ENCODE data around the gene MFAP2.
"Not testable (repeated sequence)": the region's sequence is repeated elsewhere in the genome, so short reads cannot be mapped to it uniquely, and the experiment has no call there.

The MFAP2 gene

DNA sequence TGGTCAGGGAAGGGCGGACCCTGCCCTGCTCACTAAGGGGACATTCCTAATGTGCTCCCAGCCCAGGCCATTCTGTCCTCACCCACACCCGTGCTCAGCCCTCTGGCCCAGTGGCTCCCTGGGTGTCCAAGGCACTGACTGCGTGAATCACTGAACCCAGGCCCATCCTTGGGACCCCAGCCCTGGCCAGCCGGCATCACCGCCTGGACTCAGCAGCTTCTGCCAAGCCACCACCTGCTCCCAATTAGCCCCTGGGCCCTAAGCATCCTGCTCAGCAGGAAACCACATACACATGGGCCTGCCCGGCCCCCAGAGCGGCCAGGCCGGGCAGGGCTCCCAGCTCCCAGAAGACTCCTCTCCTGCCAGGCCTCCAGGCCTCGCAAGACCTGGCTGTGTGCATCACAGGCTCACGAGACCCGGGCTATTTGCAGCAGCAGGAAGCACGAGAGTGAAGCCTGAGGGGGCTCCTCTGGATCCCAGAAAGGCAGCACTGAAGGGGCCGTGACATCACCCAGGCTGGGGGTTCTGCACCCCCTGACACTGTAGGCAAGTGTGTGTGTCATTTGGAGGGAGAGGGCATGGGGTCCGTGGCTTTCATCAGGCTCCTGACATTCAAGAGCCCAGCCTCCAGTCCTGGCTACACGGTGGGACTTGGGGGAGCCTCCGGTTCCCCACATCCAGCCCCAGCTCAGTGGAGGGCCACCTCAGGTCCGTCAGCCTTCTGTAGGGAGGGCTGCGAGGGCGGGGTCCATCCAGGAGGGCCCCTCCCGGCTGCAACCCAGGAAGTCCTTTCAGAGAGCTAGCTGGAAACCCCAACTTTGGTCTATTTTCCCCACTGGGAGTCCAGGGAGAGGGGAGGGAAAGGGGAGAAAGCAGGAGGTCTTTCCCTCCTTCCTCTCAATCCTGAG, 1.6 kb downstream of the MFAP2 start:
- no peak for DNase-seq

DNA sequence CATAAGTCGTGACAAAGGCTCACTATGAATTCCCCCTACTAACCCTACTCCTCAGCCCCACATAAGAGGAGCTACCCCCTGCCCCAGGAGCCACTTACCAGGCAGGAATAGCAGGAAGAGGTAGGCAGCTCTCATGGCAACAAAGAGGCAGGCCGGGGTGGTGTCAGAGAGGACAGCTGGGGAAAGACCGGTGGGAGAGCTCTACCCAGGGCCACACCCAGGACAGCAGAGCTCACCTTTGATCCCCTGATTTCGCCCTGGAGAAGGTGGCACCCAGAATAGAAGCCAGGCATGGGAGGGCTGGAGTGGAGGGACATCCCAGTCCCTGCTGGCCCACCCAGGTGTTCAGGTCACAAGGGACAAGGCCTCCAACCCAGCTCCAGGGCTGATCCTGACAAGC, 2.3 kb downstream of the MFAP2 start:
- DNase-seq, result no peak

DNA sequence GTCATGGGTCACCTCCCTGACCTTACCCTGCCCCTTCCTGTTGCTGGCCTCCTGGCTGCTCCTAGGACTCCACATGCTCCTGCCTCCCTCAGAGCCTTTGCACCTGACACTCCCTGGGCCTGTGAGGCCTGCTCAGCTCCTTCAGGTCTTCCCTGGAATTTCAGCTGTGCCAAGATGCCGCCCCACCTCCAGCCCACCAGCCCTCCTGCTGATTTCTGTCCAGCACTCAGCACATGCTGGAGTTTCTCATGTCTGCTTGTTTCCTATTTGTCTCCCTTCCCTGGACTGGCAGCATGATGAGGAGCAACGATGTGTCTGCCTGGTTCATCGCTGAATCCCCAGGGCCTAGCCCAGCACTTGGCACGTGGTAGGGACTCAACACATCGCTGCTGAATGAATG, 3.0 kb downstream of the MFAP2 start:
- DNase-seq, result no peak

DNA sequence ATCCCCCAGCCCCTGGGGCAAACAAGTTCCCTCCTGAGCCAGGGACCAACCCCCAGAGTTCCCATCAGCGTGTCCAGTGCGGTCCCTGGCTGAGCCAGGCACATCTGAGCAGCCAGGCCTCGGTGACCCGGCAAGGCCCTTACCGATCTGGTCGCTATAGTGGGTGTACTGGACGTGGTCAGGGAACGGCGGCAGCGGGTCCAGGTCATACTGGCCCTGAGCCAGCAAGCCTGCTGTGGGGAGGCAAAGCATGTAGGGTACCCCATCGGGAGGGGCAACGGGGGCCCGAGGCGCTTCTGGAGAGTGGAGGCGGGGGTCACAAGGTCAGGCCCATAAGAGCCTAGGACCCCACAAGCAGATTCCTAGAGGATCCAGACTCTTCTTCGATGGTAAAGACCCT, 3.5 kb downstream of the MFAP2 start:
- DNase-seq, result no peak

DNA sequence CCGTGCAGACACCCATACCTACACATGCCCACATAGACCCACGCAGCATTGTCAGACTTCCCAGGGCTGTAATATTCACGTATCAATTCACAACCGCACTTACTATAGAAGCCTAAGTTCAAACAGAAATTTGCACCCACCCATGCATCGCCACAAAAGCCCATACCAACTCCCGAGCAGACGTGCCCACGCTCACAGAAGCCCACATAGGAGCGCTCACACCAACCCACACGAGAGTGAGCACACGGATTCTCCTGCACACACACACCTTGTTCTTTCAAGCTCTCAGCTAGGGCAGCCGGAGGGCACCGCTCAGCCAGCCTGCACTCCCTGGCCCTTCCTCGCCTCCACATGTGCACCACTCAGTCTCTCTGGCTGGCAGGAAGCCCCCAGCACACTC, 4.6 kb downstream of the MFAP2 start:
- DNase-seq, result no peak

DNA sequence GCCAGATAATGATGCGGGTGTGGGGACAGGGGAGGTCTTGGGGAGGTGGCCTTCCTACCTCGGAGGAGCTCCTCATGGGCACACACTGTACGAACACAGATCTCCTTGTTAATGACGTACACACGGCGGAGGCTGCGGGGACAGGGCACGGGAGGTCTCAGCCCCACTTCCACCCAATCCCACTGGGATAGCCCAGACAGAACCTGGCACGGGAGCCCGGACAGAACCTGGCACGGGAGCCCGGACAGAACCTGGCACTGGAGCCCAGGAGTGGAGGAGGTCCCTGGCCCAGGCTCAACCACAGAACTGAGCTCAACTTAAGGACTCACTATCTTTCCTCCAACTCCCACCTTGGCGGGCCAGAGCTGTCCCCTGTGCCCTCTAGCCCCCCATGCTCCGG, 5.2 kb downstream of the MFAP2 start:
- DNase-seq, result no peak

DNA sequence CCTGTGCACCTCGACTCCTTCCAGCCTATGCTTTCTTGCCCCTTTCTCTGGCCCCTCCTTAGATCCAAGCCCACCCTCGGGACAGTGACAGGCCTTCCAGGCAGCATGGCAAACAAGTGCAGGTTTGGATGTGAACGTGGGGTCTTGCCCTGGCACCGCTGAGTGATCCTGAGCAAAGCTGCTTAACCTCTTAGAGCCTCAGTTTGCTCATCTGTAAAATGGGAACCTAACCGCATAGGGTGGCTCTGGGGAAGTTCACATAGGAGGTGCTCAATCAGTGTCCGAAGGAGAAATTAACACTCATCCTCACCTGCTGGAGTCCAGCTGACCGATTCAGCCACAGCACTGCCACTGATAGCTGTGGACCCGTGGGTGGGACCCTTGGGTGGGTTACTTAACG, 7.2 kb downstream of the MFAP2 start:
- no peak for DNase-seq

DNA sequence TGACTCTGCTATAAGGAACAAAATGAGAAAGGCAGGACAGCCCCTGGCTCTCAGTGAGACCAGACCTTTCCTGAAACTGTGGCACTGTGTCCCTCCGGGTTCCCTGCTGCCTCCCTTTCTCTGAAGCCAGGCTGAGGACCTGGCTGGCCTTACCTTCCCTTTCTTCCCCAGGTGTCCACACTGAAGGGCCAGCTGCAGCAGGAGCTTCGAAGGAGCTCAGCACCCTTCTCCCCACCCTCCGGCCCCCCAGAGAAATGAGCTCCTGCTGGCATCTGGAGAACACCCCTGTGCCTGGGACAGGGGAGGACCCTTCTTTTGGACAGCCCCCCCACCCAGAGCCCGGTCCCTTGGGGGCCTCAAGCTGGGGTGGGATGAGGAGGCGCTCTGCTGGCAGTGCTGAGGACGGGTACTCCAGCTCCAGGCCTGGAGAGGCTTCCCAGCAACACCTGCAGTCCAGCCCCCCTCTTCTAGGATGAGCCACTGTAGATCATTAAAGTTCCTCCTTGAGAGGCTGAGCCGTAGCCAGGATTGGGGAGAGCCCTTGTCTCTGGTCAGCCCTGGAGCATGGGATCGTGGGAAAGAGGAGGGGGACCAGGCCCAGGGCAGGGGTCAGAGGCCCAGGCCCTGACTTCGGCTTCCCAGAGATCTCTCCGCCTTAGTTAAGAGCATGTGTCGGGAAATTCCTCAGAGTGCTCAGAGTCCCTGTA, 8.1 kb downstream of the MFAP2 start:
- DNase-seq, result no peak

DNA sequence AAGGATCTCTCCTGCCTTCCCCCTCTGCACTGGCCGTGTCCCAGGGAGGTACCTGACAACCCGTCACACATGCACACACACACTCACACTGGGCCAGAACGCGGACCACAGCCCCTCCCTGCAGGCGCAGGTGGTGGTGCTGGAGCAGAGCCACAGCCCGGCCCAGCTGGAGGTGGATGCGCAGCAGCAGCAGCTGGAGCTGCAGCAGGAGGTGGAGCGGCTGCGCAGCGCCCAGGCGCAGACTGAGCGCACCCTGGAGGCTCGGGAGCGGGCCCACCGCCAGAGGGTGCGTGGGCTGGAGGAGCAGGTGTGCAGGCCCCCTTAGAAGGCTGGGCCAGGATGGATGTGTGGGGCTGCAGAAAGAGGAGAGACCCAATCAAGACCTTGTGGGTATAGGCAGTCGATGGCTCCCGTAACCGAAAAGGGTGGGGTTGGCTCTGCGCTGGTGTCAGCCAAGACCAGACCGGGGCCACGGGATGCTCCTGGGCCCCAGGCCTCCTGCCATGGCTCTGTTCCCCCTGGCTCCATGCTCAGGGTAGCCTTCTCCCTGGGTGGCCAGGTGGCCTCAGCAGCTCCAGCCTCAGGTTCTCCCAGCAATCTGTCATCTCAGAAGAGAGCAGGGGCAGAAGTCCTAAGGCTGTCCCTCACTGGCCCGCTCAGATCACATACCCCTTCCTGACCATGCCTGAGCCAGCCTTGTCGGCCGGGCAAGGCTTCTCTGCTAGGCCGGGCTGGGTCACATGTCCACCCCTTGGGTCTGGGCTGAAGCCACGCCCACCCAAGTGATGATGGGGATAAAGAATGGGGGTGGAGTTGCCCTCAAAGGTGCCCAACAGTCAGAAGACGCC, 8.9 kb downstream of the MFAP2 start:
- no peak for DNase-seq

DNA sequence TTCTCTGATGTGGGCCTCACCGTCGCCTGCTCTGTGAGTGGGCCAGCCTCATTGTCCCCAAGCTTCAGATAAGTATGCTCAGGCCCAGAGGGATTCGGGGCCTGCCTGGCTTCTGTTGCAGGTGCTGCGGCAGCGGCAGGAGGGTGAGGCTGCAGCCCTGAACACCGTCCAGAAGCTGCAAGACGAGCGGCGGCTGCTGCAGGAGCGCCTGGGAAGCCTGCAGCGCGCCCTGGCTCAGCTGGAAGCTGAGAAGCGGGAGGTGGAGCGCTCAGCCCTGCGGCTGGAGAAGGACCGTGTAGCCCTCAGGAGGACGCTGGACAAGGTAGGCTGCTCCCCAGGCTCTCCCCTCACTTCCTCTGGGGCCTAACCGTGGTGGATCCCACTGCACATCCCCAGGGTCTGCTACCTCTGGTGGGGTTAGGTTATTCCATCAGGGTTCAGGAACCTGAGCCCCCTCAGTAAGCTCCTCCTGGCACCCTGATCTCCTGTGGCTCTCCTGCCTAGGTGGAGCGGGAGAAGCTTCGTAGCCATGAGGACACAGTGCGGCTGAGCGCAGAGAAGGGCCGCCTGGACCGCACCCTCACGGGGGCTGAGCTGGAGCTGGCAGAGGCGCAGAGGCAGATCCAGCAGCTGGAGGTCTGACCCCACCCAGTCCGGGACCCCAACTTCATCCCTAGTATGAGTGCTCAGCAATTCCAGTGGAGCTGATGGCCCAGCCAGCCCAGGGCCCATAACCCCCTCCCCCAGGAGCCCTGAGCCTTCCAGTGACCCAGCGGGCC, 10.1 kb downstream of the MFAP2 start:
- no peak for DNase-seq

DNA sequence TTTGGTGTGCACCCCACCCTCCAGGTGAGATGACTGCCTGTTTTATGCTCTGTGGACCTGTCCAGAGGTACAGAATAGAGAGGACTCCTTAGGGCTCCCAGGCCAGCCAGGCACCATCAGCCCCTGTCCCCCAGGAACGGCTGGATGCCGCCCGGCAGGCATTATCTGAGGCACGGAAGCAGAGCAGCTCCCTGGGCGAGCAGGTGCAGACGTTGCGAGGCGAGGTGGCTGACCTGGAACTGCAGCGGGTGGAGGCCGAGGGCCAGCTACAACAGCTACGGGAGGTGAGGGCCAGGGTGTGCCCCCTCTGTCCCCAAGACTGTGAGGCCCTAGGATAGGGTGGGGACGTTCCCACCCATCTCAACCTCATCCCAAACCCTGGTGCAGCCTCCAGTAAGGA, 10.8 kb downstream of the MFAP2 start:
- no peak for DNase-seq

DNA sequence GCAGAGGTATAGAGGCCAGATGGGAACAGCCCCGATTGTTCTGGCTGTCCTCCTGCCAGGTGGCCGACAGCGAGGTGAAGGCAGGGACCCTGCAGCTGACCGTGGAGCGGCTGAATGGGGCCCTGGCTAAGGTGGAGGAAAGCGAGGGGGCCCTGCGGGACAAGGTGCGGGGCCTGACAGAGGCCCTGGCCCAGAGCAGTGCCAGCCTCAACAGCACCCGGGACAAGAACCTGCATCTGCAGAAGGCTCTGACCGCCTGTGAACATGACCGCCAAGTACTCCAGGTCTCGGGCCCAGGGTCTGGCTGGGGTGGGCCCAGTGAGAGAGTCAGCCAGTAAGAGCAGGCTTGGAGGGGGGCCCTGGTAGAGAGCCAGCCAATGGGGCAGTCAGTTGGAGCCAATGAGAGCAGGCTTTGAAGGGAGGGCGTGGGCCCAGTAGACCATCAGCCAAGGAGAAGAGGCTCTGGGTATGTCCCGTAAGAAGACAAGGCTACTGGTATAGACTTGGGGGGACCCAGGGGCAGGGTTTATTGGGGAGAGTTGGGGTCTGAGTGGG, 11.3 kb downstream of the MFAP2 start:
- DNase-seq, result no peak

DNA sequence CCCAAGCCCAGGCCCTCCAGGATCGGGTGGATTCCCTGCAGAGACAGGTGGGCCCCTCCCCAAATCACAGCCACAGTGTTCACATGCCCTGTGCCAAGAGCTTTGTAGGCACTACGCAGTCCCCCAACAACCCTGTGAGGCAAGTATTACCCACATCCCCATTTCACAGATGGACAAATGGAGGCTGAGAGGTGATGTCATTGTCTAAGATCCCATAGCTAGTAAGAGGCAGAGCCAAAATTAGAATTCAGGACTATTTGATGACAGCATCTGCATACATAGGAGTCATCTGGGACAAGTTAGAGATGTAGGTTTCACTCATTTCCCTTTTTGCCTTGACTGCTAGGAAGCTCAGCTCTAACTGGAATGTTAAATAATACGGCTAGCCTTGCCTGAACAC, 12.0 kb downstream of the MFAP2 start:
- DNase-seq, result no peak

DNA sequence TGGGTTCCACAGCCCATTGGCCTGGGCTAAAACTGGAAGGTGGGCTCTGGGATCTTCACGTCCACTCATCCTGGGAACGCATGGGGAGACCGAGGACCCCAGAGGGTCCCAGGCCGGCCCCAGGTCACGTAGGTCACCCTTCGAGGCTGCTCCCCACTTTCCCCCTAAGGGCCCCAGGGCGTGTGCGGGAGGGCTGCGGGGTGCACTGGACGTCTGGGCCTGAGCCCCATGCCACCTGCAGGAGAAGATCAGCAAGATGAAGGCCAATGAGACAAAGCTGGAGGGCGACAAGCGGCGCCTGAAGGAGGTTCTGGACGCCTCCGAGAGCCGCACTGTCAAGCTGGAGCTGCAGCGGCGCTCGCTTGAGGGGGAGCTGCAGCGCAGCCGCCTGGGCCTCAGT, 12.5 kb downstream of the MFAP2 start:
- DNase-seq, result no peak

DNA sequence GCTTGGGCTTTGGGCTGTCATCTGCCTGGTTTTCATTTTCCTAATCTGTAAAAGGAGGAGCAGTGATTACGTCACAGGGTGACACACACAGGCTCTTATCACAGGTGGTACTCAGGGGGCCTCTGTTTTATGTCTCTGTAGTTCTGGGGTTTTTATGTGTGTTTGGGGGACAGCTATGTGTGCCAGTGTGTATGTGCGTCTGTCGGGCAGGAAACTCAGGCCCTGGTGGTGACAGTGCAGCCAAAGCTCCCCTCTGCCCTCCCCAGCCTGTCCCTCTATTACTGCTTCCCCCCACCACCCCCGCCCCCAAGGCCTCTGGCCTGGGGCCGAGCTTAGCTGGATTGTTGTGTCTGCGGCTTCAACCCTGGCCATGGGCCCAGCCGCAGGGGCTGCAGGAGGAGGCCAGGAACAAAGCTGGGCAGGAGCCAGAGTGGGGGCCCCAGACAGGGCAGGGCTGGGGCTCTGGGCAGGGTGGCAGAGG, 13.3 kb downstream of the MFAP2 start:
- no peak for DNase-seq

DNA sequence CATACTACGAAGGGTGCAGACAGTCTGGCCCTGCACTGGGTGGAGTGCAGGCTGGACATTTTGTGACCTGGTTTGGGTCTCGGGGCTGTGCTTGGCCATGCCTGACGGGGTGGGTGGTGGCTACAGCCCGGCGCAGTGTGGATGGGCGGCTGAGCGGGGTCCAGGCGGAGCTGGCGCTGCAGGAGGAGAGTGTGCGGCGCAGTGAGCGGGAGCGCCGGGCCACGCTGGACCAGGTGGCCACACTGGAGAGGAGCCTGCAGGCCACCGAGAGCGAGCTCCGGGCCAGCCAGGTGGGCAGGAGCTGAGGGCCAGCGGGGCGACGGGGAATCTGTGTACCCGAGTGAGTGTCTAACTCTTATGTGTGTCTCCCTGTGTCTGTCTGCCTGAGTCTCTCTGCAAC, 14.1 kb downstream of the MFAP2 start:
- no peak for DNase-seq

DNA sequence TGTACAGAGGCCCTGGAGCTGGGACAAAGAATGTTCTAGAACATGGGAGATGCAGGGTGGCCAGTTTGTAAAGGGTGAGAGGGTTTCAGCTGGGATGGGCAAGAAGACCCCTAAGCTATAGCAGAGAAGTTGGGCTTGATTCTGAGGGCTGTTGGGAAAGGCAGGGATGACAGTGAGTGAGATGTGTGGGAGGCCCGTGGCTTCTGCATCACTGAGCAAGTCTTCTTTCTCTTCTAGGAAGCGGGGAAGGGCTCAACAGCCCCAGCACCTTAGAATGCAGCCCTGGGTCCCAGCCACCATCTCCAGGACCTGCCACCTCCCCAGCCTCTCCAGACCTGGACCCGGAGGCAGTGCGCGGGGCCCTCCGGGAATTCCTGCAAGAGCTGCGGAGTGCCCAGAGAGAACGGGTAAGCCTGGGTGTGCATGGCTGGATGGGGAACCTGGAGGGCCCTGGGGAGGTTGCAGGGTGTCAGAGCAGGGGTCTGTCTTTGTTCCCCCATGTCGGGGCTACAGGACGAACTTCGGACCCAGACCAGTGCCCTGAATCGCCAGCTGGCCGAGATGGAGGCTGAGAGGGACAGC, 14.8 kb downstream of the MFAP2 start:
- DNase-seq, result no peak

DNA sequence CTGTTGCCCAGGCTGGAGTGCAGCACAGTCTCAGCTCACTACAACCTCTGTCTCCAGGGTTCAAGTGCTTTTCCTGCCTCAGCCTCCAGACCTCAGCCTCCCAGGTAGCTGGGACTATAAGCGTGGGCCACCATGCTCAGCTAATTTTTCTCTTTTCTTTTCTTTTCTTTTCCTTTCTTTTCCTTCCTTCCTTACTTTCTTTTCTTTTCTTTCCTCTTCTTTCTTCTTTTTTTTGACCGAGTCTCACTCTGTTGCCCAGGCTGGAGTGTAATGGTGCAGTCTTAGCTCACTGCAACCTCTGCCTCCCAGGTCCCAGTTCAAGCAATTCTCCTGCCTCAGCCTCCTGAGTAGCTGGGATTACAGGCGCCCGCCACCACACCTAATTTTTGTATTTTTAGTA, 16.3 kb downstream of the MFAP2 start:
- DNase-seq, result not testable (repeated sequence)

DNA sequence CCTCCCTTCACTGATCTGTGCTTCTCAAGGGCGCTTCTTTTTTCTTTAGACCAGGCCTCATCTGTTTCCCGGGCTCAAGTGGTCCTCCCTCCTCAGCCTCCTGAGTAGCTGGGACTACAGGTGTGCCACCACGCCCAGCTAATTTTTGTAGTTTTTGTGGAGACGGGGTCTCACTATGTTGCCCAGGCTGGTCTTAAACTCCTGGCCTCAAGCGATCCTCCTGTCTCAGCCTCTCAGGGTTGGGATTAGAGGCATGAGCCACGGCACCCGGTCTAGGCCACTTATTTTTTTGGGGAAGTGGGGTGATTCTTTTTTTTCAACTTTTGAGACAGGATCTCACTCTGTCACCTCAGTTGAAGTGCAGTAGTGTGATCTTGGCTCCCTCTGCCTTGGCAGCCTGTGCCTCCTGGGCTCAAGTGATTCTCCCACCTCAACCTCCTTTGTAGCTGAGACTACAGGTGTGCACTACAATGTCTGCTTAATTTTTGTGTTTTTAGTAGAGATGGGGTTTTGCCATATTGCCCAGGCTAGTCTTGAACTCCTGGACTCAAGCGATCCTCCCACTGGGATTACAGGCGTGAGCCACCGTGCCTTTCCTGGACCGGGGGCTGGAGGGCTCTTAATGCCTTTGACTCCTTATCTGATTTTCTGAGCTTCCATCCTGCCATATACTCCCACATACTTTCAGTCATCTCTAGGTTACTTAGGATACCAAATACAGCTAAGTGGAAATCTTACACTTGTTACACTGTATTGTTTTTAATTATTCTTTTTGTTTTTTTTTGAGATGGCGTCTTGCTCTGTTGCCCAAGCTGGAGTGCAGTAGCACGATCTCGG, 18.9 kb downstream of the MFAP2 start:
- DNase-seq, result no peak

DNA sequence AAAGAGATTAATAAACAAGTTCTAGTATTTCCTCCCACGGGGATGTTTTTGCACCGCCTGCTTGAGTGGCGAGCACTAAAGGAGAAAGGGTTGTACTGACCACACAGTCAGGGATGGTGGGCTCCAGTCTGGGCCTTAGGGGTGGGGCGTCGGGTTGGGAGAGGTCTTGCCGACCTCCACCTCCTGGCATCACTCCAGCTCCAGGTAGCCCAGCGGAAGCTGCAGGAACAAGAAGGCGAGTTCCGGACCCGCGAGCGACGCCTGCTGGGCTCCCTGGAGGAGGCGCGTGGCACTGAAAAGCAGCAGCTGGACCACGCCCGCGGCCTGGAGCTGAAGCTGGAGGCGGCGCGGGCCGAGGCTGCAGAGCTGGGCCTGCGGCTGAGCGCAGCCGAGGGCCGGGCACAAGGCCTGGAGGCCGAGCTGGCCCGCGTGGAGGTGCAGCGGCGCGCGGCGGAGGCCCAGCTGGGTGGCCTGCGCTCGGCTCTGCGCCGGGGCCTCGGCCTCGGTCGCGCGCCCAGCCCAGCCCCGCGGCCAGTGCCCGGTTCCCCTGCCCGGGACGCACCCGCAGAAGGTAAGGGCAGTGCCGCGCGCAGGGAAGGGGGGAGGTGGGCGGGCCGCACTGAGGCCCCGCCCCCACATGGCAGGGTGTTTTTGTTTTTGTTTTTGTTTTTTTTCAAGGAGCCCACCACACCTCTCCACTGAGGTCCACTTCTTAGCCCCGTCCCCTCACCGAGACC, 19.7 kb downstream of the MFAP2 start:
- peak; percentile 77 for DNase-seq

Measured in CD4-positive, alpha-beta T cell treated with Interleukin-15 for 1 hour (primary cell).